T1000 (cell line): ENCODE measurements around the gene SRSF10.
"Not testable (repeated sequence)": the region's sequence is repeated elsewhere in the genome, so short reads cannot be mapped to it uniquely, and the experiment has no call there.

Experiments used
- DNase-seq: peaks from one replicate; lab custom pipeline; 2025; ENCODE audit warnings: mixed read lengths; lab: John Stamatoyannopoulos, UW

Gene SRSF10

GRCh38 chr1:23958810-23959460 lies 21.2 kb downstream of the SRSF10 start:
- DNase-seq: peak; percentile 80

- DNase-seq: not testable (repeated sequence)
Measured at GRCh38 chr1:23958040-23958809, 21.9 kb downstream of the SRSF10 start.

- no peak for DNase-seq
Measured at GRCh38 chr1:23957096-23957495, 23.0 kb downstream of the SRSF10 start.

- DNase-seq: no peak
Measured at GRCh38 chr1:23953020-23953419, 27.1 kb downstream of the SRSF10 start.

- DNase-seq: no peak
Measured at GRCh38 chr1:23947366-23947765, 32.8 kb downstream of the SRSF10 start.

GRCh38 chr1:23936481-23937176 lies 43.5 kb downstream of the SRSF10 start:
- no peak for DNase-seq

GRCh38 chr1:23931491-23931880 lies 48.6 kb downstream of the SRSF10 start:
- DNase-seq: no peak

GRCh38 chr1:23930861-23931490 lies 49.2 kb downstream of the SRSF10 start:
- no peak for DNase-seq

- DNase-seq: no peak
Measured at GRCh38 chr1:23930270-23930669, 49.9 kb downstream of the SRSF10 start.

GRCh38 chr1:23928789-23929188 lies 51.3 kb downstream of the SRSF10 start:
- DNase-seq: no peak

GRCh38 chr1:23927097-23927496 lies 53.0 kb downstream of the SRSF10 start:
- DNase-seq: no peak

GRCh38 chr1:23925279-23925678 lies 54.8 kb downstream of the SRSF10 start:
- DNase-seq: no peak

GRCh38 chr1:23924601-23925000 lies 55.5 kb downstream of the SRSF10 start:
- DNase-seq: no peak

- no peak for DNase-seq
Measured at GRCh38 chr1:23923592-23924499, 56.3 kb downstream of the SRSF10 start.

- DNase-seq: no peak
Measured at GRCh38 chr1:23922321-23922943, 57.7 kb downstream of the SRSF10 start.

GRCh38 chr1:23916209-23917131 lies 63.7 kb downstream of the SRSF10 start:
- no peak for DNase-seq

- DNase-seq: no peak
Measured at GRCh38 chr1:23915466-23915865, 64.7 kb downstream of the SRSF10 start.

GRCh38 chr1:23914921-23915320 lies 65.2 kb downstream of the SRSF10 start:
- no peak for DNase-seq
